CMK (cell line): Measurements from ENCODE around the gene MIEF1.

ENCODE experiments used
- DNase-seq: peaks from one replicate; pipeline ENCODE4 v3.0.0-alpha.2; 2010; ENCODE audit warnings: low read depth

MIEF1 gene

GRCh38 chr22:39558254-39558727 lies 56.2 kb downstream of the MIEF1 start:
- no peak for DNase-seq

DNA sequence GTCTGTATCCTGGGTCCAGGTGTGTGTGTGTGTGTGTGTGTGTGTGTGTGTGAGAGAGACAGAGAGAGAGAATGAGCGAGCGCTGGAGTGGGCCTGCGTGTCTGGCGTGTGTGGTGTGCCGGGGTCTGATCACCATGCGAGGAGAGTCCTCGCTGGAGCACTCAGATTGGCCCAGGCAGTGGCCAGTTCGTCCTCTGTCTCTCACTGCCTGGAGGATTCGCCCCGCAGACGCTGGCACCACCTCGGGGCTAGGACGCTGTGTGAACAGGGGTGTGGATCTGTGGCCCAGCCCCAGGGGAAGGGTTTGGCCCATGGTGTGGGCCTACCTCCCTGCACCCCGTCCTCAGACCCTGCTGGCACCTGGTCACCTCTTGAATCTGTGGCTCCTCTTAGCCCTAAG lies 56.9 kb downstream of the MIEF1 start:
- no peak for DNase-seq

GRCh38 chr22:39559456-39560105 lies 57.5 kb downstream of the MIEF1 start:
- DNase-seq, result peak; percentile 9

GRCh38 chr22:39560127-39560526 lies 58.0 kb downstream of the MIEF1 start:
- no peak for DNase-seq

- no peak for DNase-seq
Measured at GRCh38 chr22:39562839-39563489, 60.9 kb downstream of the MIEF1 start.

GRCh38 chr22:39563571-39564428 lies 61.7 kb downstream of the MIEF1 start:
- no peak for DNase-seq

DNA sequence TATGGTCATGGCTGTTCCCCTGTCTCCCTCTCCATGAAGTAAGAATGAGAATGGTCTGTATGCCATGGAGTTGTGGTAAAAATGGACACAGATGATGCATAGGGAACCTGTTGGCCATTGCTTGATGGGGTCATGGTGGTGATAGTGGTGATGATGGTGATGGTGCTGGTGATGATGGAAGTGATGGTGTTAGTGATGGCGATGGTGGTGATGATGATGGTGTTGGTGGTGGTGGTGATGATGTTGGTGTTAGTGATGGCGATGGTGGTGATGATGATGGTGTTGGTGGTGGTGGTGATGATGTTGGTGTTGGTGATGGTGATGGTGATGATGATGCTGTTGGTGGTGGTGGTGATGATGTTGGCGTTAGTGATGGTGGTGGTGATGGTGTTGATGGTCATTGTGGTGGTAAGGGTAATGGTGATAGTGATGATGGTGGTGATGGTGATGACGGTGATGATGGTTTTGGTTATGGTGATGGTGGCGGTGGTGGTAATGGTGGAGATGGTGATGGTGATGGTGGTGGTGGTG lies 63.4 kb downstream of the MIEF1 start:
- no peak for DNase-seq

DNA sequence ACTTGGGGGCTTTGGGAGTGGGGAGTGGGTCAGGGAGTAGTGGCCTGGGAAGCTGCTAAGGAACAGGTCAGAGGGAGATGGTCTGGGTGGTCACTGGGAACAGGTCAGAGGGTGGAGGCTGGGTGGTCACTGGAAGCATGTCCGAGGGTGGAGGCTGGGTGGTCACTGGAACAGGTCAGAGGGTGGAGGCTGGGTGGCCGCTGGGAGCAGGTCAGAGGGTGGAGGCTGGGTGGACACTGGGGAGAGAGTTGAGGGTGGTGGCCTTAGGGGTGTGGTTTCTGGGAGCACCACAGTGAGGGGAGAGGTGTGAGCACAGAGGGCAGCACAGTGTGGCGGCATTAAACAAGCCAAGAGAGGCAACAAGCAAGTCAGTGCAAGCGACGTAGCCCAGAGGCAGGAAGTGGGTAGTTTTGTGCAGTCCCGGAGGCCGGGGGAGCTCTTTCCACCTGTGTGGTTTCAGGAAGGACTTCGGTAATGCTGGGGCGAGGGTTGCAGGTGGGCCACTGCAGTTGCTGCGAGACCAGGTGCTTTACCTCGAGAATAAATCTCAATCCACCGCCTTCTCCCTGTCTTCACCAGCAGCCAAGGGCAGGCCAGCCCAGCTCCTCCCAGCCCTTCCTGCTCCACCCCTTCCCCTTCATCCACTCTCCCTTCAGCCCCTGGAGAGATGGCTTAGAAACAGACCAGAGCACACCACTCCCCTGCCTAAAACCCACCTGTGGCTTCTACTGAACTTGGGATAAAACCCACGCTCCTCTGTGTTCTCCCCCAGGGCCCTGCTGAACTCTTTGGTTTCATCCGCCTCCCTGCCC lies 65.3 kb downstream of the MIEF1 start:
- peak; percentile 8 for DNase-seq
